IMR-90 (cell line): ENCODE data around the gene FANCL. TPM values are rescaled to one million over a fixed set of nuclear protein-coding genes. Genes with fewer than 3 reads are reported as not detected.
A peak's percentile ranks its signal among the peaks of the same experiment; 100 is the strongest.
"Not testable (repeated sequence)": the region's sequence is repeated elsewhere in the genome, so short reads cannot be mapped to it uniquely, and the experiment has no call there.

Experiments
- ATAC-seq: fragments of 200-7000 bp; cut with Tn5 transposase; 2 replicates; pipeline ENCODE4 v1.9.1; 2020; ENCODE audit warnings: low read depth, mild to moderate bottlenecking, moderate library complexity
- BruUV-seq: library from RNA; stranded (reverse); fragments of 400-500 nt; replicated peaks from 2 replicates; lab custom pipeline; 2021; lab: Mats Ljungman, UMichigan
- CTCF ChIA-PET: fragments of 300-600 bp; formaldehyde crosslinking; extraction: SDS; loops from one replicate; lab custom pipeline; 2021; ENCODE audit warnings: antibody characterized with exemption; lab: Yijun Ruan, JAX
- POLR2A ChIA-PET: fragments of 300-600 bp; sonication (Branson Sonifier 250); formaldehyde crosslinking; loops from one replicate; lab custom pipeline; 2022; ENCODE audit warnings: antibody characterized with exemption; ENCODE audit not compliant: unreplicated experiment; lab: Charles Lee
- DNase-seq: peaks from one replicate; pipeline ENCODE4 v3.0.0; 2013
- H2AFZ ChIP-seq: replicated peaks from 2 replicates; pipeline ENCODE3; 2013; ENCODE audit warnings: low read length, mild to moderate bottlenecking; ENCODE audit not compliant: poor library complexity
- H2AK5ac ChIP-seq: 2 replicates; pipeline ENCODE4 v1.6.1; 2013; ENCODE audit warnings: low read depth, low read length, inconsistent platforms
- H2AK9ac ChIP-seq: replicated peaks from 2 replicates; pipeline ENCODE3; 2013; ENCODE audit warnings: mild to moderate bottlenecking, low read depth, low read length, moderate library complexity; ENCODE audit not compliant: poor library complexity
- H2BK120ac ChIP-seq: 2 replicates; pipeline ENCODE4 v1.6.1; 2013; ENCODE audit warnings: low read depth, low read length, inconsistent platforms
- H2BK15ac ChIP-seq: 3 replicates; pipeline ENCODE4 v1.6.1; 2013; ENCODE audit warnings: low read depth, low read length, inconsistent platforms
- H2BK20ac ChIP-seq: 2 replicates; pipeline ENCODE4 v1.6.1; 2013; ENCODE audit warnings: low read depth, mild to moderate bottlenecking, inconsistent platforms, low read length, moderate library complexity
- H2BK5ac ChIP-seq: 2 replicates; pipeline ENCODE4 v1.6.1; 2013; ENCODE audit warnings: mild to moderate bottlenecking, low read depth, low read length, inconsistent platforms; ENCODE audit not compliant: poor library complexity, severe bottlenecking
- H3K14ac ChIP-seq: replicated peaks from 2 replicates; pipeline ENCODE4 v1.6.1; 2013; ENCODE audit warnings: low read depth, low read length, inconsistent platforms
- H3K18ac ChIP-seq: 2 replicates; pipeline ENCODE4 v1.6.1; 2013; ENCODE audit warnings: low read depth, low read length, control low read depth
- H3K23ac ChIP-seq: 2 replicates; pipeline ENCODE4 v1.6.1; 2013; ENCODE audit warnings: low read depth, low read length, inconsistent platforms
- H3K27ac ChIP-seq: 2 replicates; pipeline ENCODE4 v1.5.1; 2013; ENCODE audit warnings: mild to moderate bottlenecking, control low read depth, low read length; ENCODE audit not compliant: insufficient read depth
- H3K27me3 ChIP-seq: 2 replicates; pipeline ENCODE4 v1.6.1; 2013; ENCODE audit warnings: low read length; ENCODE audit not compliant: control insufficient read depth, insufficient read depth
- H3K36me3 ChIP-seq: 2 replicates; pipeline ENCODE4 v1.6.1; 2013; ENCODE audit warnings: low read length, mixed read lengths; ENCODE audit not compliant: control insufficient read depth, insufficient read depth
- H3K4ac ChIP-seq: 2 replicates; pipeline ENCODE4 v1.6.1; 2013; ENCODE audit warnings: low read depth, low read length, inconsistent platforms
- H3K4me1 ChIP-seq: 2 replicates; pipeline ENCODE4 v1.6.1; 2013; ENCODE audit warnings: low read length, mixed read lengths; ENCODE audit not compliant: control insufficient read depth, insufficient read depth
- H3K4me2 ChIP-seq: 2 replicates; pipeline ENCODE4 v1.6.1; 2013; ENCODE audit warnings: low read depth, mild to moderate bottlenecking, control low read depth, low read length, moderate library complexity
- H3K4me3 ChIP-seq: 2 replicates; pipeline ENCODE4 v1.5.1; 2013; ENCODE audit warnings: low read depth, mild to moderate bottlenecking, control low read depth, low read length, moderate library complexity; ENCODE audit not compliant: insufficient read depth
- H3K56ac ChIP-seq: 2 replicates; pipeline ENCODE4 v1.6.1; 2013; ENCODE audit warnings: low read length, inconsistent platforms; ENCODE audit not compliant: insufficient read depth; ENCODE audit errors: extremely low read depth
- H3K79me1 ChIP-seq, 2 experiments: 2 replicates each; pipeline ENCODE4 v1.6.1; 2013; ENCODE audit warnings: low read length in 2 of 2, inconsistent platforms in 1 of 2, low read depth in 1 of 2
- H3K9ac ChIP-seq: 2 replicates; pipeline ENCODE4 v1.6.1; 2013; ENCODE audit warnings: low read depth, low read length, control low read depth
- H3K9me1 ChIP-seq: 2 replicates; pipeline ENCODE4 v1.6.1; 2013; ENCODE audit warnings: low read length, inconsistent platforms; ENCODE audit not compliant: insufficient read depth
- H3K9me3 ChIP-seq: 2 replicates; pipeline ENCODE4 v1.6.1; 2013; ENCODE audit warnings: low read length; ENCODE audit not compliant: control insufficient read depth, insufficient read depth
- H4K20me1 ChIP-seq: 2 replicates; pipeline ENCODE4 v1.6.1; 2013; ENCODE audit warnings: low read length, inconsistent platforms; ENCODE audit not compliant: insufficient read depth
- H4K5ac ChIP-seq: 2 replicates; pipeline ENCODE4 v1.6.1; 2013; ENCODE audit warnings: mild to moderate bottlenecking, low read depth, low read length, control low read depth
- H4K8ac ChIP-seq, 2 experiments: 2 replicates each; pipeline ENCODE4 v1.6.1; 2013; ENCODE audit warnings: low read depth in 2 of 2, low read length in 2 of 2, control low read depth in 1 of 2, inconsistent platforms in 1 of 2
- H4K91ac ChIP-seq: 2 replicates; pipeline ENCODE4 v1.6.1; 2013; ENCODE audit warnings: low read depth, low read length, inconsistent platforms; ENCODE audit not compliant: insufficient read depth
- WGBS, 2 experiments: methylation state at CpG; one replicate each; pipeline versions ENCODE4 v1.1.5 to v1.1.7; 2013; ENCODE audit warnings: missing lambda C conversion rate in 2 of 2; ENCODE audit not compliant: insufficient read length in 1 of 2; ENCODE audit errors: extremely low coverage in 2 of 2; 5-methylcytosine and 5-hydroxymethylcytosine counted together
- dilution Hi-C: fragments of 300-500 bp; cut with HindIII; formaldehyde crosslinking; loops from one replicate; pipeline ENCODE4 v1.14.3; 2018; ENCODE audit warnings: low sequenced_read_pairs; ENCODE audit not compliant: unreplicated experiment
- in situ Hi-C: fragments of 300-500 bp; cut with MboI; formaldehyde crosslinking; loops from 3 replicates; pipeline ENCODE4 v1.14.3; 2019; ENCODE audit warnings: low sequenced_read_pairs, inconsistent platforms, mixed read lengths
- intact Hi-C: fragments of 100-400 bp; cut with micrococcal nuclease; formaldehyde crosslinking; loops from 2 replicates; pipeline ENCODE4 v1.10.0; 2022
- polyA plus RNA-seq, 3 experiments: library from polyadenylated mRNA; depleted of rRNA; stranded (reverse); fragments of >200 nt; gene quantifications; 2 replicates each; pipeline ENCODE4 v1.2.3, GENCODE V29; 2012; ENCODE audit warnings: low replicate concordance in 1 of 3
- total RNA-seq: library from RNA; depleted of rRNA; stranded (reverse); fragments of >200 nt; gene quantifications from 2 replicates; pipeline ENCODE4 v1.2.3, GENCODE V29; 2012

FANCL gene
- total and polyA plus RNA-seq, 2 of the 4 experiments (the other 2 are of a cell fraction), result 9.0 to 12.7 TPM

DNA sequence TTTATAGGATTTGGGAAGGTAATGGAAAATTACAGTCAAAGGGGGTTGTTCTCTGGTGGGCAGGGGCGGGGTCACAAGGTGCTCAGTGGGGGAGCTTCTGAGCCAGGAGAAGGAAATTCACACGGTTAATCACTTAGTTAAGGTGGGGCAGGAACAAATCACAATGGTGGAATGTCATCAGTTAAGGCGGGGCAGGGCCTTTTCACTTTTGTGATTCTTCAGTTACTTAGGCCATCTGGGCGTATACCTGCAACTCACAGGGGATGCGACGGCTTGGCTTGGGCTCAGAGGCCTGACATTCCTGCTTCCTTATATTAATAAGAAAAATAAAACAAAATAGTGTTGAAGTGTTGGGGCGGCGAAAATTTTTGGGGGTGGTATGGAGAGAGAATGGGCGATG lies 127.6 kb downstream of the FANCL start:
- H2AK9ac ChIP-seq, H3K4me1 ChIP-seq, H4K5ac ChIP-seq, H3K27me3 ChIP-seq, H3K14ac ChIP-seq, H3K4ac ChIP-seq, BruUV-seq, POLR2A ChIA-PET, H2BK20ac ChIP-seq, H3K4me2 ChIP-seq, H3K18ac ChIP-seq, ATAC-seq, H3K9ac ChIP-seq, H3K4me3 ChIP-seq, CTCF ChIA-PET, H3K36me3 ChIP-seq, H2AFZ ChIP-seq, H2BK120ac ChIP-seq, H2BK15ac ChIP-seq, H3K27ac ChIP-seq, H3K9me3 ChIP-seq, H4K20me1 ChIP-seq, H3K56ac ChIP-seq, H3K23ac ChIP-seq, intact Hi-C loops, H2BK5ac ChIP-seq, in situ Hi-C loops, H4K91ac ChIP-seq, H3K9me1 ChIP-seq, dilution Hi-C loops, DNase-seq, H4K8ac ChIP-seq: not testable (repeated sequence)
- Histone ChIP-seq H2AK5ac (peak overlapping the region; percentile 39; the same call in 1 of the 2 replicates), H3K79me1 (peaks cover 5 to 19% of the 10 kb centered on the region in 2 experiments)
- WGBS, 2 experiments, result no CpG with 5 or more reads among the region's 9 CpGs
